Measurements from ENCODE around the gene KRTAP4-3. TPM values are rescaled to one million over a fixed set of nuclear protein-coding genes. Genes with fewer than 3 reads are reported as not detected.

KRTAP4-3 gene
- total and polyA plus RNA-seq, 2 of the 13 experiments (the other 11 are each of a cell fraction or from before 2014, with no cell fraction given), result not detected

GRCh38 chr17:41133880-41134735 is 33.9 kb downstream of the KRTAP4-3 start:
- no TSS peak for BruUV-seq (replicated peaks)
- WGBS (ENCODE audit: low lambda C conversion rate), result 43% methylated on average over 2 of the region's 2 CpGs
- DNase-seq (ENCODE audit: low spot score) (no peak), ATAC-seq (no peak), FAIRE-seq (no peak)
- Histone ChIP-seq H3K9ac (ENCODE audit: insufficient read depth, low read depth, low read length) (no peak overlapping the region), H3K9me3 (ENCODE audit: low read length) (no peaks in the 10 kb centered on the region), H3K4me3 (replicated peaks in 1 of 3; ENCODE audit: insufficient read depth in 1 of 3, low read depth in 2 of 3, low read length in 3 of 3) (no peak overlapping the region), H3K79me2 (ENCODE audit: insufficient read depth, low read length) (no peaks in the 10 kb centered on the region), H3K36me3 (replicated peaks in 1 of 2; ENCODE audit: control insufficient read depth in 1 of 2, insufficient read depth in 2 of 2, low read length in 2 of 2) (no peaks in the 10 kb centered on the region), H4K20me1 (ENCODE audit: insufficient read depth, low read length) (no peaks in the 10 kb centered on the region), H2AFZ (ENCODE audit: low read length) (no peak overlapping the region), H3K27me3 (ENCODE audit: control insufficient read depth in 1 of 2, insufficient read depth in 2 of 2, low read length in 2 of 2) (0 out of 5 replicates have a peak, but pooled peaks cover 0 to 3% of the 10 kb centered on the region in 2 experiments), H3K4me2 (ENCODE audit: low read depth, low read length) (no peak overlapping the region), H3K4me1 (ENCODE audit: insufficient read depth, low read length) (no peaks in the 10 kb centered on the region), H3K27ac (ENCODE audit: extremely low read length, insufficient read depth, low read length) (no peak overlapping the region)
- intact Hi-C loops (cut with micrococcal nuclease; ENCODE audit: unreplicated experiment) (no loop called here), in situ Hi-C loops (cut with HindIII; ENCODE audit: extremely low pct_ligation_motif_present, low pct_unique_long_range_greater_than_20kb) (no loop called here)
- POLR2A ChIA-PET, result no interaction called here
- CTCF ChIA-PET (ENCODE audit: low intra/inter-chr PET ratio, low total read pairs), result no interaction called here
- TF ChIP-seq RFX3 (CRISPR knock-in tag; IDR thresholded peaks at IDR 0.05) (no peak), IKZF4 (CRISPR knock-in tag; IDR thresholded peaks at IDR 0.05; ENCODE audit: borderline replicate concordance, low read depth, not compliant biosample characterization) (no peak), ZNF451 (CRISPR knock-in tag; IDR thresholded peaks at IDR 0.05) (no peak), ZKSCAN8 (CRISPR knock-in tag; IDR thresholded peaks at IDR 0.05; ENCODE audit: borderline replicate concordance) (no peak), PHF20 (CRISPR knock-in tag; IDR thresholded peaks at IDR 0.05) (no peak), HNRNPH1 (optimal IDR thresholded peaks at IDR 0.05; ENCODE audit: low read depth, low read length) (no peak), KAT2B (IDR thresholded peaks at IDR 0.05; ENCODE audit: borderline replicate concordance, low read depth, low read length) (no peak), MED8 (CRISPR knock-in tag; IDR thresholded peaks at IDR 0.05; ENCODE audit: insufficient replicate concordance) (no peak), ZBTB1 (CRISPR knock-in tag; IDR thresholded peaks at IDR 0.05; ENCODE audit: borderline replicate concordance) (no peak)

Data from HepG2 (cell line).